ENCODE results near the gene SPOCK1. TPM values are rescaled to one million over a fixed set of nuclear protein-coding genes. Genes with fewer than 3 reads are reported as not detected.

The SPOCK1 gene
- total RNA-seq, 2 donors from 2014 or later, result 2.1 to 8.5 TPM

DNA sequence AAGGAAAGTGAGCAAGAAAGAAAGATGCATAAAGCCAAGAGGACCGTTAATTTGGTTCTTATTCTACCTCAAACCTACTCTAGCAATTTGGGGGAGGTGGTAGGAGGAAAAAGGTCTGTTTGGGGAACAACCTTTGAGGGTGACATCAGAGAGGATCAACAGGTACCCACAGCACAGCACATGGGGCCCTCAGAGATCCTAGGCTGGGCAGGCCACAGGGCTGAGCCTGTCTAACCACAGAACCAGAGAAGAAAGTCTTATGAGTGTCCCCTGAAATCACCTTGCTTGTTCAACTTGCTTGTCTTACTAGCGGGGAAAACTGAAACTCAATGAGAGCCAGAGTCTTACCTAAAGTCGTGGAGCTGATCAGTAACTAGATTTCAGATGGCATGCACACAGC lies 385.2 kb downstream of the SPOCK1 start:
- Histone ChIP-seq H3K4me3 (no peak overlapping the region), H3K27ac (no peak overlapping the region), H3K9me3 (no peaks in the 10 kb centered on the region), H3K27me3 (no peaks in the 10 kb centered on the region), H3K4me1 (no peaks in the 10 kb centered on the region), H3K36me3 (no peaks in the 10 kb centered on the region), H3K9ac (ENCODE audit: low read depth in 2 of 2, low read length in 2 of 2) (no peak overlapping the region)
- intact Hi-C loops (cut with DNase I), result no loop called here
- TF ChIP-seq, protein P1, sequence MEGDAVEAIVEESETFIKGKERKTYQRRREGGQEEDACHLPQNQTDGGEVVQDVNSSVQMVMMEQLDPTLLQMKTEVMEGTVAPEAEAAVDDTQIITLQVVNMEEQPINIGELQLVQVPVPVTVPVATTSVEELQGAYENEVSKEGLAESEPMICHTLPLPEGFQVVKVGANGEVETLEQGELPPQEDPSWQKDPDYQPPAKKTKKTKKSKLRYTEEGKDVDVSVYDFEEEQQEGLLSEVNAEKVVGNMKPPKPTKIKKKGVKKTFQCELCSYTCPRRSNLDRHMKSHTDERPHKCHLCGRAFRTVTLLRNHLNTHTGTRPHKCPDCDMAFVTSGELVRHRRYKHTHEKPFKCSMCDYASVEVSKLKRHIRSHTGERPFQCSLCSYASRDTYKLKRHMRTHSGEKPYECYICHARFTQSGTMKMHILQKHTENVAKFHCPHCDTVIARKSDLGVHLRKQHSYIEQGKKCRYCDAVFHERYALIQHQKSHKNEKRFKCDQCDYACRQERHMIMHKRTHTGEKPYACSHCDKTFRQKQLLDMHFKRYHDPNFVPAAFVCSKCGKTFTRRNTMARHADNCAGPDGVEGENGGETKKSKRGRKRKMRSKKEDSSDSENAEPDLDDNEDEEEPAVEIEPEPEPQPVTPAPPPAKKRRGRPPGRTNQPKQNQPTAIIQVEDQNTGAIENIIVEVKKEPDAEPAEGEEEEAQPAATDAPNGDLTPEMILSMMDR (IDR thresholded peaks at IDR 0.05), result no peak
- DNase-seq, result no peak

DNA sequence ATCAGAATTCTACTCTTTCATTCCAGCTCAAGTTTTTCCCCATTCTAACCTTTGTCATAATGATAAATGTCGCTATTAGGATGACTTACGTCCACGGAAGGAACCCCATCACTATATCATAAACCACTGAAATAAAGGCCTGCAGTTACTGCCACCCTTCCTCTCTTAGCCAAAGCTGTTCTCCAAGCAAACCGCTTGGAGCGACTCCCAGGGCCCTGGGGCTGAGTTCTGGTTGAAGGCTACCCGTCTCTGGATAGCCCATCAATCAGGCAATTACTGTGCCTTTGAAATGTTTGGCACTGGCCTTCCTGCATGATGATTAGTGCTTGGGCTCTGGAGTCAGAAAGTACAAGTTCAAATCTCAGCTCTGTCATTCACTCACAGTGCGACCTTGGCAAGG lies 386.0 kb downstream of the SPOCK1 start:
- intact Hi-C loops (cut with DNase I), result no loop called here
- H3K27ac ChIP-seq, result no peak overlapping the region
- no peak for DNase-seq
- H3K9ac ChIP-seq (ENCODE audit: low read depth in 2 of 2, low read length in 2 of 2), result no peak overlapping the region
- no peaks in the 10 kb centered on the region for H3K36me3 ChIP-seq
- H3K4me3 ChIP-seq, result no peak overlapping the region
- no peaks in the 10 kb centered on the region for H3K27me3 ChIP-seq
- TF ChIP-seq, protein P1 (IDR thresholded peaks at IDR 0.05), result no peak
- no peaks in the 10 kb centered on the region for H3K9me3 ChIP-seq
- no peaks in the 10 kb centered on the region for H3K4me1 ChIP-seq

DNA sequence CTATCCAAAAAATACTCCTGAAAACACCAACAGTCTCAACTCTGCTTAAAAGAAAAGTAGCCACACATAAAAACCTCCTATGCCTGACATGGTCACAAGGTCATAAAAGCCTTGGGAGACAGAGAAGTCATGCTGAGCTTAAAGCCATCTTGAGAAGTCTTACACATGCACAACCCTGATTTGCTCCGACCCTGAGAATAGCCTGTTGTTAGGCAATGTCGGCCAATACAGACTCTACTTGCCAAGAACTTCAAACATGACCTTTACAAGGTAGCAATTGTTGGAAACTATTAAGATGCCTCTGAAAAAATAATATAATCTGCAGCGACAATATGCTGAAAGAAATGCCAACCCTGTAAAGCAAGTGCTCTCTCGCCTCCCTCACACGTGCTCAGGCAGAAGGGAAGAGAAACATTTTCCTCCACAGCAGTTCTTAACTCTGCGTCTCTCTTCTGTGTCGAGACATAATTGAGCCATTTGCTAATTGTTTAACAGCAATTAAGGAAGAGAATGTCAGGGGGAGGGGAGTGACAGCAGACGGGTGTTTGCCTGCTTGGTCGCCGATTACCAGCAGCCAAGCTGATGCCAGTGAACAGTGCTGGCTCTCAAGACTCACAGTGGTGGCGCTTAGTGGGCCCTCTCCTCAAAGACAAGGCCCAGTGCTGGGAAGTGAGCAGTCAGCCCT lies 393.6 kb downstream of the SPOCK1 start:
- no peak for DNase-seq
- Histone ChIP-seq H3K36me3 (no peaks in the 10 kb centered on the region), H3K27ac (no peak overlapping the region), H3K27me3 (no peaks in the 10 kb centered on the region), H3K4me1 (no peaks in the 10 kb centered on the region), H3K9ac (ENCODE audit: low read depth in 2 of 2, low read length in 2 of 2) (no peak overlapping the region), H3K4me3 (no peak overlapping the region), H3K9me3 (no peaks in the 10 kb centered on the region)
- intact Hi-C loops (cut with DNase I), result no loop called here
- TF ChIP-seq, protein P1 (IDR thresholded peaks at IDR 0.05), result no peak

DNA sequence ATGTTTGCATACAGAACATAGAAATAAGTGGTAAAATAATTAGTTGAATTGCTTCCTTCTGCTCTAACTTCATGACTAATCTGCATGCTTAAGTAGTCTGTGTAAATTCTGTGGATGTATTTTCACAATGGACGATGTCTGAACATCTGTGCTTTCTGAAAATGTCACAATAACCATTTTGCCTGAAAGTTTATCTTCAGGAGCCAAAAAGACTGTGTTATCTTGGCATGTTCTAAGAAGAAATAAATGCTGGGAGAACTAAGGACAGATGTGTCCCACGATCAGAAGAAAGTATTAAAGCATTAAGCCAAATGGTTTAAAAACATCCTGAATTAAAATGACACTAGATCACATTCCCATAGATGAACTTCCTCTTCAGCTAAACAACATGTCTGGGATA lies 397.6 kb downstream of the SPOCK1 start:
- intact Hi-C loops (cut with DNase I), result no loop called here
- H3K9ac ChIP-seq (ENCODE audit: low read depth in 2 of 2, low read length in 2 of 2), result no peak overlapping the region
- no peak overlapping the region for H3K4me3 ChIP-seq
- H3K4me1 ChIP-seq, result no peaks in the 10 kb centered on the region
- no peak for DNase-seq
- TF ChIP-seq, protein P1 (IDR thresholded peaks at IDR 0.05), result no peak
- no peaks in the 10 kb centered on the region for H3K9me3 ChIP-seq
- no peaks in the 10 kb centered on the region for H3K36me3 ChIP-seq
- no peak overlapping the region for H3K27ac ChIP-seq
- no peaks in the 10 kb centered on the region for H3K27me3 ChIP-seq

DNA sequence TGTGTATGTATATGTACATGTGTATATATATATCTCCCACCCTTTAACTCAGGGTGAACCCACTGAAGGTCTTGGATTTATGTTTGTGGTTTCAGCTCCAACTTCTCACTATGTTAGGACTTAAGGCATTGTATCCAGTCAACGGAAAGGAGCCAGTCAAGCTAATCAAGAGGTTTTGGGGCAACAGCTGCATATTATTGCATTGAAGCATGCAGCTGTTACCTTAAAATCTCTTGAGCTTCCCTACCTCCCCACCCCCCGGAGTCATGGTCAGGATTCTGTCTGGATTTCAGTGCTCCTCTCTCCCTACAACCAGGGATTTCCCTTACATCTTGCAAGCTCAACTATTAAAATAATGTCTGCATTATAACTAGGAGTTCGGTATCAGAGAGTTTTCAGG lies 399.5 kb downstream of the SPOCK1 start:
- no peaks in the 10 kb centered on the region for H3K9me3 ChIP-seq
- H3K27me3 ChIP-seq, result no peaks in the 10 kb centered on the region
- H3K4me3 ChIP-seq, result no peak overlapping the region
- no peak overlapping the region for H3K27ac ChIP-seq
- no peak overlapping the region for H3K9ac ChIP-seq (ENCODE audit: low read depth in 2 of 2, low read length in 2 of 2)
- TF ChIP-seq, protein P1 (IDR thresholded peaks at IDR 0.05), result no peak
- H3K4me1 ChIP-seq, result no peaks in the 10 kb centered on the region
- no peaks in the 10 kb centered on the region for H3K36me3 ChIP-seq
- intact Hi-C loops (cut with DNase I), result no loop called here
- DNase-seq, result no peak
